Stimulated activated CD4-positive, alpha-beta T cell treated with anti-CD3 and anti-CD28 coated beads, Interleukin-15, amount 100 ng/mL, for 1 hour (primary cell): ENCODE data around the gene HK2.

ENCODE experiments used
- DNase-seq, 2 donors: peaks; one replicate each; pipeline ENCODE4 v3.0.0-alpha.2; 2020; ENCODE audit warnings: low read depth in 1 of 2, low spot score in 1 of 2

Gene HK2

DNA sequence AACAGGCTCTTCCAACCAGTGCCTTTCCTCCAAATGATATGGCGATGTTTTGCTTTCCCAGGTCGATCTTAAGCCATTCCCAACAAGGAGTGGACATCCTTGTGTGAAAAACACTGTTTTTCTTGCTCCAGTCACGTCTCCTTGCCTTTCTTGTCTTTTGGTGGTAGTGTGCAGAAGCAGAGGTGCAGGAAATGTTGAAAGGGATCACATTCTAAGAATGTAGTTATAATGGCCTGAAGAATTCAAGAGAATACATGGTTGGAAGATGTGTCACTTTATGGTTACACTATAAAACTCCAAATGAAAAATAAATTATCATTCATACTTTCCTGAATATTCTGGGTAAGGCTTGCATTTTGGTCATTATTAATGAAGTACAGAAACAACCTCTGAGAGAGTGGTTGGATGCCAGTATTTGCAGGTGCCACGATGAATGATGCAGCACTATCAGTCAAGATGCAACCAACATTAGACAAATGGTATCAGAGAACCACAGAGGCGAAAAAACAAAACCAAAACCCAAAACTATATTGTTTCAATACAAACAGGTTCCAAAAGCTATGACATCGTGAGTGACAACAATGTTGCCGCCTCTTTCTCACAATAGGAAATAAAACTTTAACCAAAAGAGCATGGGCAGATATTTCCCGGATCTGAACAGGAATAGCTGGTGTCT is 97.0 kb downstream of the HK2 start:
- no peak for DNase-seq

DNA sequence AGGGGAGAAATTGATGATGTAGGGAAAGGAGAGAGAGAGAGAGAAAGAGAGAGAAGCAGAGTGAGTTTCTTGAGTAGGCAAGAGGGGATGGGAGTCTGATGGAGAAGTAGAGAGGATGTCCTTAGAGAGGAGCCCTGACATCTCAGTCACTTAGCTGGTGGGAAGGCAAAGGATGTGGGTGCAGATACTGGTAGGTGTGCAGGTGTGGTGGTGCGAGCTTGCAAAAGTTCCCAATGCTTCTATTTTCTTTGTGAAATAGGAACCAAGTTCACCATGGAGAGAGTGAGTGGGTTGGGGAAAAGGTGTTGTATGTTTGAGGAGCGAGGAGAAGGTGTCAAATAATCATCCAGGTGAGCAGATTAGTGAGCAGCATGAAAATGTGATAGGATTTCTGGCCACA is 98.0 kb downstream of the HK2 start:
- DNase-seq, result no peak

DNA sequence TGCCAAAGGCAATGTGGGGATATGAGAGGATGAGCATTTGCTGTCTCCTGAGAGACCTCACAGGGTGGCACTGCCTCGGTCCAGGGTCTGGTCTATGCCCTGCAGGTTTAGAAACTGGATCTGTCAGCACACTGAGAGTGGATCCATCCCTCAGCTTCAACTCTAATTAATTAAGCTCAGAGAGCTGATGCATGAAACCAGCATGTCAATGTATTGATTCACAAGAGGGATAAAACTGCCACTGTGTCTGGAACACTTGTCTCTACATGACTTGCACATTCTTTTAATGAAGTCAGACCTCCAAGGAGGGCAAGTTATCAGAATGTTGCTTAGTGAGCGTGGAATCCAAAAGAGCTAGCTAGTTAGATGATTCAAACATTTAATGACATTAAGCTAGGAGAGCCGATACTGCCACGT is 102.1 kb downstream of the HK2 start:
- DNase-seq, result no peak

DNA sequence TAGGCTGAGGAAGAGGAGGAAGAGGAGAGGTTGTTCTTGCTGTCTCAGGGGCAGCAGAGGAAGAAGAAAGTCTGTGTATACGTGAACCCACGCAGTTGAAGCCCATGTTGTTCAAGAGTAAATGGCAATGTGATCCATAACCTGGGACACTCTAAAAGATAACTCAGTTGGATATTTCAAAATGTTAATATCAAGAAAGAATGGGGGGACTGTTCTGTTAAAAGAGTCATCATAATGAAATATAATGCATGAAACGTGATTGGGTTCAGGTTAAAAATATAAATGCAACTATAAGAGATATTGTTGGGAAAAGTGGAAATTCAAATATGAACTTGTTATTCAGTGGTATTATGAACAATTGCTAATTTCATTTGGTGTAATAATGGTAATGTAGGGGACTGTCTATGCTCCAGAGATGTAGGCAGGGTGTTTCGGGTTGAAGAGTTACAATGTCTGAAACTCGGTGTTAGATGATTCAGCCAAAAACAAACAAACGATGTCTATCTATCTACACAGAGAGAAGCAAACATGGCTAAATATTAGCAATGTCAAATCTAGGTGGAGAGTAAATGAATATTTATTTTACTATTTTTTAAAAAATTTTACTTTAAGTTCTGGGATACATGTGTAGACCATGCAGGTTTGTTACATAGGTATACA is 103.4 kb downstream of the HK2 start:
- no peak for DNase-seq

DNA sequence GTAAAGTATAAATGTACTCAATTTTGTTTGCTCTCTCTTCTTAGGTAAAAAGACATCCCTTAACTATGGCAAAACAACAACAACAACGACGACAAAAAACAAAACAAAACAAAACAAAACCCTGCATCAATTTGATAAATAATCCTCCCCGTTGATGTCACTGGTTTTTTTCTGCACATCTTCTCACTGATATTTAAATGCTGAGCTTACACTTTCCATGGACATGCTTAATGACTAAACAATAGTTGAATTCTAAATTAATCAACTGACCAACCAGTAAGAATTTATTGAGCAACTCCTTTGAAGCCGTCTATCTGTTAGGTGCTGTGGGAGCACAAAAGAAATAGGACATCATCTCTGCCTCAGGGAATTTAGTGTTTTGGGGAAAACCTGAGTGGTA is 104.3 kb downstream of the HK2 start:
- DNase-seq, result no peak

DNA sequence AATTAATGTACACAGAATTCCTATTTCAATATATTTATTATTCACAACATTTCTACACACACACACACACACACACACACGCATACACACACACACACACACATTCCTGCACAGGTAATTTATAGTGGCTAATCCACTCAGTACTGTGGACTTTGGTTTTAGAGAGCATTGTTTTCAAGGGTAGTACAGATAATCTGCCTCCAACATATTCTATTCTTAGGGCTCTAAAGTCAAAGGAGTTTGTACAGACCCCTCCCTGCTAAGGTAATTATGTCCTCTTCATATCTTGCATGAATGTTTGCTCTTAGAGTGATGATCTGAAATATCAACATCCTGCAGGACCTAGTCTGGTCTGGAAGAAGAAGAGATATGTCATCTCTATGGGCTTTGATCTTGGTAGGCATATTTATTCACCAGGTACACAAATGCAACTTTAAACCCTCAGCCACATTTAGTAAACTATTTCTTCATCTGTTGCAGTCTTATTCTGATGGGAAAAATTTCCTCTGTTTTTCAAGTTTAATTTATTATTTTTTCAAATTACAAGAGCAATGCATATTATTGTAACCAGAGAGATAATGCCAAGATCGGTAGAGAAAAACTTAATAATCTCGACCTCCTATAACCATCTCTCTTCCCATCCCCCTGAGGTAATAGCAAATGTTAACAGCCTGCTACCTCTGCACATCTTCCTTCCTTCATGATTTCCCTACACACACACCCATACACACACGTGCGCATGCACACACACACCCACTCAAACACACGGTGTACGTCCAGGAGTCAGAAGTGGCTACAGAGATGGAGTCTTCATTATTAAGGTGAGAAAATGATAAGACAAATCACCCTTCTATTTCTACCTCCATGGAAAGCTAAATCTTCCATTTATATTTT is 106.2 kb downstream of the HK2 start:
- no peak for DNase-seq

DNA sequence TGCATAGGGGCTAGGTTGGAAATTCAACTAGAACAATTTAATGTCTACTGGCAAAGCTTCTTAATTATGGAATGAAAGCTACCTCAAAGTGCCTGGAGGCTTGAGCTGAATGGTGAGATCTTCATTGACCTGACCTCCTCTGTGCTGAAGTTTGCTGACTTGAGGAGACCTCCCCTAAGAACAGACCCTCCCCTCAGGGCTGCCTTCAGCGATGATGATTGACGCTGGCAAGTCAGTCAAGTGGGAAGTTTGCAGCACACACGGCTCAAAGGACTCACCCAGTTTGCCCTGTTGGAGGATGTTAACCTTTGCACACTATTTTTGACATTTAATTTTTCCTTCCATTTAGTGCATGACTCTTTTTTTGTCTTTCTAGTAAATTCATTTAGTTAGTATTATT is 107.4 kb downstream of the HK2 start:
- DNase-seq, result no peak

DNA sequence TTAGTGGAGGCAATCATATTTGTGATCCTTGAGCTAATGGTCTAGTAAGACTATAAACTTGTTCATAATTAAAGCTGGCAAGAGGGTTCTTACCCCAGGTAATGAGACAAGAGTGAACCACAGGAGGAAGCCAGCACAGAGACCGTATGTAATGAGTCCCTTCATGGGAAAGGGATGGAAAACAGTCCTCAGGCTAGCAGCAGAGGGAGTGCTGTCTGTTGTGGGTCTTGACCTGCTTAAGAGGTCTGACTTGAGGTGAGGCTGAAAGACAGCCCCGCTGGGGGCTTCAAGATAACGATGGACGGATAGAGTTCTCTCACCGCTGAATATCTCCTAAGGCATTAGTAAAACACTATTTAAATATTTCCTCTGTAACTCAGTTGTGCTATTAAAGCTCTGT is 108.3 kb downstream of the HK2 start:
- no peak for DNase-seq
